NB4 (cell line): ENCODE data around the gene DENND4B.
"Not testable (repeated sequence)": the region's sequence is repeated elsewhere in the genome, so short reads cannot be mapped to it uniquely, and the experiment has no call there.

Source experiments
- DNase-seq: peaks from one replicate; pipeline ENCODE4 v3.0.0; 2010; ENCODE audit warnings: low read depth
- H3K4me3 ChIP-seq: one replicate; pipeline ENCODE4 v1.5.1; 2011; ENCODE audit warnings: mild to moderate bottlenecking, low read depth, low read length, moderate library complexity
- MYC ChIP-seq: IDR thresholded peaks from 2 replicates; pipeline ENCODE4 v1.6.1; 2011; ENCODE audit warnings: low read depth, low read length
- POLR2A ChIP-seq: IDR thresholded peaks from 2 replicates; pipeline ENCODE4 v1.6.1; 2011; ENCODE audit warnings: mild to moderate bottlenecking; ENCODE audit not compliant: insufficient read length; ENCODE audit errors: extremely low read depth
- TF ChIP-seq, protein P1 (sequence below): IDR thresholded peaks from one replicate; pipeline ENCODE4 v1.5.1; 2012; ENCODE audit warnings: low read depth, low read length
- TF ChIP-seq, protein P2 (sequence below): IDR thresholded peaks from 2 replicates; pipeline ENCODE4 v1.6.1; 2011; ENCODE audit warnings: low read depth, low read length

DENND4B gene

DNA sequence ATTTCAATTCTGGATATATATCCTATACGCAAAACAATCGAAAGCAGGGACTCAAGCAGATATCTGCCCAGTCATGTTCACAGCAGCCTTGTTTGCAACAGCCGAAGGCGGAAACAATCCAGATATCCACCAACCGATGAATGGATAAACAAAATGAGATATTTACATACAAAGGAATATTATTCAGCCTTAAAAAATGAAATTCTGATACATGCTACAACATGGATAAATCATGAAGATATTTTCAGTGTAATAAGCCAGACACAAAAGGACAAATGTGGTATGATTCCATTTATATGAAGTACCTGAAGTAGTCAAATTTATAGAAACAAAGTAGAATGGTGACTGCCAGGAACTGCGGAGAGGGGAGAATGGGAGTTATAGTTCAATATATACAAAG lies 39.4 kb downstream of the DENND4B start:
- no peak overlapping the region for H3K4me3 ChIP-seq
- no peak for DNase-seq
- TF ChIP-seq POLR2A (no peak), MYC (no peak)
- TF ChIP-seq, protein P1, sequence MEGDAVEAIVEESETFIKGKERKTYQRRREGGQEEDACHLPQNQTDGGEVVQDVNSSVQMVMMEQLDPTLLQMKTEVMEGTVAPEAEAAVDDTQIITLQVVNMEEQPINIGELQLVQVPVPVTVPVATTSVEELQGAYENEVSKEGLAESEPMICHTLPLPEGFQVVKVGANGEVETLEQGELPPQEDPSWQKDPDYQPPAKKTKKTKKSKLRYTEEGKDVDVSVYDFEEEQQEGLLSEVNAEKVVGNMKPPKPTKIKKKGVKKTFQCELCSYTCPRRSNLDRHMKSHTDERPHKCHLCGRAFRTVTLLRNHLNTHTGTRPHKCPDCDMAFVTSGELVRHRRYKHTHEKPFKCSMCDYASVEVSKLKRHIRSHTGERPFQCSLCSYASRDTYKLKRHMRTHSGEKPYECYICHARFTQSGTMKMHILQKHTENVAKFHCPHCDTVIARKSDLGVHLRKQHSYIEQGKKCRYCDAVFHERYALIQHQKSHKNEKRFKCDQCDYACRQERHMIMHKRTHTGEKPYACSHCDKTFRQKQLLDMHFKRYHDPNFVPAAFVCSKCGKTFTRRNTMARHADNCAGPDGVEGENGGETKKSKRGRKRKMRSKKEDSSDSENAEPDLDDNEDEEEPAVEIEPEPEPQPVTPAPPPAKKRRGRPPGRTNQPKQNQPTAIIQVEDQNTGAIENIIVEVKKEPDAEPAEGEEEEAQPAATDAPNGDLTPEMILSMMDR, result no peak
- TF ChIP-seq, protein P2, sequence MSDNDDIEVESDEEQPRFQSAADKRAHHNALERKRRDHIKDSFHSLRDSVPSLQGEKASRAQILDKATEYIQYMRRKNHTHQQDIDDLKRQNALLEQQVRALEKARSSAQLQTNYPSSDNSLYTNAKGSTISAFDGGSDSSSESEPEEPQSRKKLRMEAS, result no peak

DNA sequence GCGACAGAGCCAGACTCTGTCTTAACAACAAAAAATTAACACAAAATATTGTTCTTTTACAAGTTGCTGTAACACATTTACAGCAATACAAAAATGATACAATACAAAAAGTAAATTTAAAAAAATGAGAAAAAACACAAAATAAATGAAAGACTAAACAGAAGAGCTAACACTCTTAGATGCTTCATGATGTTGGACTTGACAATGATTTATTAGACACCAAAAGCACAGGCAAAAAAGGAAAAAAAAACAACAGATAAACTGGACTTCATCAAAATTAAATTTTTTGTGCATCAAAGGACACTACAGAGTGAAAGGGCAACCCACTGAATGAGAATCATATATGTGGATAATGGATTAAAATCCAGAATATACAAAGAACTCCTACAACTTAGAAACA lies 40.1 kb downstream of the DENND4B start:
- H3K4me3 ChIP-seq, result no peak overlapping the region
- no peak for TF ChIP-seq MYC
- TF ChIP-seq, protein P1, result no peak
- no peak for TF ChIP-seq POLR2A
- TF ChIP-seq, protein P2, result no peak
- DNase-seq, result no peak

DNA sequence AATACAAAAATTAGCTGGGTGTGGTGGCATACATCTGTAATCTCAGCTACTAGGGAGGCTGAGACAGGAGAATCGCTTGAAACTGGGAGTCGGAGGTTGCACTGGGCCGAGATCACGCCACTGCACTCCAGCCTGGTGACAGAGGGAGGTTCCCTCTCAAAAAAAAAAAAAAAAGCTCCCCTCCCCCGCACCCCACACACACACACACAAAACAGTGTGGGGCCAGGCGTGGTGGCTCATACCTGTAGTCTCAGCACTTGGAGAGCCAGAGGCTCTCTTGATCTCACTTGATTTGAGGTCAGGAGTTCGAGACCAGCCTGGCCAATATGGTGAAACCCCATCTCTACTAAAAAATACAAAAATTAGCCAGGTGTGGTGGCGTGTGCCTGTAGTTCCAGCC lies 40.6 kb downstream of the DENND4B start:
- DNase-seq, H3K4me3 ChIP-seq: not testable (repeated sequence)

DNA sequence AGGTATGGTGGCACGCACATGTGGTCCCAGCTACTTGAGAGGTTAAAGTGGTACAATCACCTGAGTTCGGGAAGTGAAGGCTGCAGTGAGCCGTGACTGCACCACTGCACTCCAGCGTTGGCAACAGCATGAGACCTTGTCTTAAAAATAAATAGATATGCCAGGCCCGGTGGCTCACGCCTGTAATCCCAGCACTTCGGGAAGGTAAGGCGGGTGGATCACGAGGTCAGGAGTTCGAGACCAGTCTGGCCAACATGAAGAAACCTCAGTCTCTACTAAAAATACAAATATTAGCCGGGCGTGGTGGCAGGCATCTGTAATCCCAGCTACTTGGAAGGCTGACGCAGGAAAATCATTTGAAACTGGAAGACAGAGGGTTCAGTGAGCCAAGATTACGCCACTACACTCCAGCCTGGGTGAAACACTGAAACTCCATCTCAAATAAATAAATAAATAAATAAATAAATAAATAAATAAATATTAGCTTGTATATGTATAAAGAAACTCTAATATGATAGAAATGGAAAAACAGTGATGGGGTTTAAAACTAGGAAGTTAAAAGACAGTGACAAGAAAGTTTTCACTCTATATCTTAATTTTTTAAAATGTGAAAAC lies 42.6 kb downstream of the DENND4B start:
- TF ChIP-seq MYC (no peak), POLR2A (no peak)
- TF ChIP-seq, protein P1, result no peak
- TF ChIP-seq, protein P2, result no peak

DNA sequence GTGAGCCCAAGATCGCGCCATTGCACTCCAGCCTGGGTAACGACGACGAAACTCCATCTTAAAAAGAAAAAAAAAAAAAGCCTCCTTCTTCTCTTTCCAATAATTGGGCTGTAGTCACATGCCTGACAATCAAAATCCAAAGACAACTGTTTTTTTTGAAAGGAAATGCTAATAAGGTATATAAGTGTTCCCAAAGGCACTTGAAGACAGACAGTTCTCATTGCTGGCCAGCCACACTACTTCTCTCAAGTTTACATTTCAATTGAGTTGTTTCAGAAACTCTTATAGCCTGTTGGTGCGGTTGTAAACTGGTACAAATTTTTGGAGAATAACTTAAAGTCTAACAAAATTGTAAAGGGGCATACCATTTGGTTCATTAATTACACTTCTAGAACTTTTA lies 47.0 kb downstream of the DENND4B start:
- TF ChIP-seq POLR2A (no peak), MYC (no peak)
- TF ChIP-seq, protein P1, result no peak
- TF ChIP-seq, protein P2, result no peak
- DNase-seq, result no peak
- no peak overlapping the region for H3K4me3 ChIP-seq

More for the DNA sequence above, 42.6 kb downstream of the DENND4B start:
- H3K4me3 ChIP-seq, result no peak overlapping the region
- no peak for DNase-seq

DNA sequence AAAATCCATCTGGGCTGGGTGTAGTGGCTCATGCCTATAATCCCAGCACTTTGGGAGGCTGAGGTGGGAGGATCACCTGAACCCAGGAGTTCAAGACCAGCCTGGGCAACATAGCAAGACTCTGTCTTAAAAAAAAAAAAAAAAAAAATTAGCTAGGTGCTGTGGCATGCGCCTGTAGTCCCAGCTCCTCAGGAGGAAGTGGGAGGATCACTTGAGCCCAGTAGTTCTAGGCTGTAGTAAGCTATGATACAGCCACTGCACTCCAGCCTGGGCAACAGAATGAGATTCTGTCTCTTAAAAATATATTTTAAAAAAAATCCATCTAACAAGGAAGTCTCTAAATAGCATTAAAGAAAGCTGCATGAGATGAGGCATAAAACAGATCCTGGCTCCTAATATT lies 50.7 kb downstream of the DENND4B start:
- DNase-seq, H3K4me3 ChIP-seq: not testable (repeated sequence)

DNA sequence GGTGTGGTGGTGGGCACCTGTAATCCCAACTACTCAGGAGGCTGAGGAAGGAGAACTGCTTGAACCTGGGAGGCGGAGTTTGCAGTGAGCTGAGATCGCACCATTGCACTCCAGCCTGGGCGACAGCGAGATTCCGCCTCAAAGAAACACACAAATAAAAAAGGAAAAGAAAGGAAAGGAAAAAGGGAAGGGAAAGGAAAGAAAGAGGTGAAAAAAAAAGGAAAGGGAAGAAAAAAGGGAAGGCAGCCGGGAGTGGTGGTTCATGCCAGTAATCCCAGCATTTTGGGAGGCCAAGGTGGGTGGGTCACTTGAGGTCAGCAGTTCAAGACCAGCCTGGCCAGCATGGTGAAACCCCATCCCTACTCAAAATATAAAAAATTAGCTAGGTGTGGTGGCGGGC lies 55.5 kb downstream of the DENND4B start:
- not testable (repeated sequence) for H3K4me3 ChIP-seq, DNase-seq

DNA sequence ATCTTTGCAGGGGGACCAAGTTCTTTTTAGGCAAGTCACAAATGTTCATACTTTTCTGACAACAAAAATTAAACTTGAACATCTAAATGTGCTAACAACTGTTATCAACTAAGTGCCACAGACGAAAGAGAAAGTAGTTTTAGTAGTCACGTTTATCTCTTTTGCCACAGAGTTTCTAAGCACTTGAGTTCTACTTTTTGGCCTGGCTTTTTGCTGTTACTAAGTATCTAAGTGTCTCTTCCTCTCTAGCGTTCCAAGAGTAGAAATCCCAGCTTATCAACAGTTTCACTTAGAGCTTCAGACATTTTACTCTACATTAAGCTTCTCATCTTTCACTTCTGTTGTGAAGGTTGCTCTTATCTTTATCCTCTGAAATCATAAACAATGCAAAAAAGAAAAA lies 58.0 kb downstream of the DENND4B start:
- no peak for TF ChIP-seq MYC
- no peak for DNase-seq

More for the DNA sequence above, 58.0 kb downstream of the DENND4B start:
- H3K4me3 ChIP-seq, result no peak overlapping the region
